Hepatocyte (in vitro differentiated cells): ENCODE data around the gene PCDHB11. TPM values are rescaled to one million over a fixed set of nuclear protein-coding genes. Genes with fewer than 3 reads are reported as not detected.
"Not testable (repeated sequence)": the region's sequence is repeated elsewhere in the genome, so short reads cannot be mapped to it uniquely, and the experiment has no call there.

Experiments used
- DNase-seq: peaks from one replicate; pipeline ENCODE4 v3.0.0-alpha.2; 2016; ENCODE audit warnings: low spot score
- H2AFZ ChIP-seq: fragments of 200-600 bp; sonication (generic); 2 replicates; pipeline ENCODE4 v1.6.0; 2016; ENCODE audit warnings: antibody characterized with exemption, mild to moderate bottlenecking
- H3K27ac ChIP-seq: fragments of 200-600 bp; sonication (generic); 2 replicates; pipeline ENCODE4 v1.5.1; 2016; ENCODE audit warnings: mild to moderate bottlenecking
- H3K27me3 ChIP-seq: fragments of 200-600 bp; sonication (generic); 2 replicates; pipeline ENCODE4 v1.6.1; 2016
- H3K36me3 ChIP-seq: fragments of 200-600 bp; sonication (generic); replicated peaks from 2 replicates; pipeline ENCODE4 v1.5.1; 2016; ENCODE audit warnings: low read depth; ENCODE audit not compliant: insufficient read depth
- H3K4me1 ChIP-seq: fragments of 200-600 bp; sonication (generic); 2 replicates; pipeline ENCODE4 v1.5.1; 2016; ENCODE audit warnings: mild to moderate bottlenecking, moderate library complexity; ENCODE audit not compliant: insufficient read depth
- H3K4me2 ChIP-seq: fragments of 200-600 bp; sonication (generic); 2 replicates; pipeline ENCODE4 v1.6.0; 2016
- H3K4me3 ChIP-seq: fragments of 200-600 bp; sonication (generic); 2 replicates; pipeline ENCODE4 v1.5.1; 2016; ENCODE audit warnings: mild to moderate bottlenecking
- H3K79me2 ChIP-seq: fragments of 200-600 bp; sonication (generic); 2 replicates; pipeline ENCODE4 v1.6.0; 2017; ENCODE audit warnings: mild to moderate bottlenecking
- H3K9me2 ChIP-seq: fragments of 200-600 bp; sonication (generic); replicated peaks from 2 replicates; pipeline ENCODE4 v1.6.0; 2017; ENCODE audit warnings: mild to moderate bottlenecking; ENCODE audit not compliant: insufficient read depth
- H3K9me3 ChIP-seq: fragments of 200-600 bp; sonication (generic); 2 replicates; pipeline ENCODE4 v1.5.1; 2016; ENCODE audit warnings: low read depth, mild to moderate bottlenecking
- H4K20me1 ChIP-seq: fragments of 200-600 bp; sonication (generic); 2 replicates; pipeline ENCODE4 v1.6.0; 2016; ENCODE audit warnings: mild to moderate bottlenecking; ENCODE audit not compliant: insufficient read depth, poor library complexity, severe bottlenecking
- CTCF ChIP-seq: fragments of 200-600 bp; sonication (generic); IDR thresholded peaks from 2 replicates; pipeline ENCODE4 v1.5.1; 2016; ENCODE audit warnings: antibody characterized with exemption, mild to moderate bottlenecking; ENCODE audit not compliant: poor library complexity
- EZH2 ChIP-seq: fragments of 200-600 bp; sonication (generic); IDR thresholded peaks from 2 replicates; pipeline ENCODE4 v1.6.1; 2016; ENCODE audit warnings: antibody characterized with exemption, mild to moderate bottlenecking, borderline replicate concordance
- EZH2phosphoT487 ChIP-seq: fragments of 200-600 bp; sonication (generic); IDR thresholded peaks from one replicate; pipeline ENCODE4 v1.6.1; 2018; ENCODE audit warnings: antibody characterized with exemption, mild to moderate bottlenecking, low read depth, moderate library complexity; ENCODE audit not compliant: unreplicated experiment, severe bottlenecking
- WGBS: methylation state at CpG from one replicate; pipeline ENCODE4 v1.1.6; 2016; ENCODE audit warnings: low lambda C conversion rate; ENCODE audit errors: missing lambda C conversion rate; 5-methylcytosine and 5-hydroxymethylcytosine counted together
- polyA plus RNA-seq: library from polyadenylated mRNA; unstranded; fragments of >200 nt; fragmentation: Nextera tagmentation; extraction: Ambion mirVana; gene quantifications from 2 replicates; pipeline ENCODE4 v1.2.1, GENCODE V29; 2016
- total RNA-seq: library from RNA; depleted of rRNA; stranded (reverse); fragments of >200 nt; gene quantifications from 2 replicates; pipeline ENCODE4 v1.2.3, GENCODE V29; 2014

The PCDHB11 gene
- total and polyA plus RNA-seq, 2 experiments from 2014 or later, result 1.8 to 2.1 TPM

GRCh38 chr5:141208478-141208877 lies 9.1 kb downstream of the PCDHB11 start, which contains the start of gene PCDHB12:
PCDHB12 (plus strand) TSS chr5:141208719; CDS start chr5:141208908, 189 bp downstream.
- Histone ChIP-seq H3K27ac (no peak within 1 kb of the TSS), H3K79me2 (no peaks in the 10 kb centered on the region), H4K20me1 (no peaks in the 10 kb centered on the region), H3K9me3 (no peaks in the 10 kb centered on the region), H3K4me2 (no peak within 1 kb of the TSS), H3K4me3 (no peak within 1 kb of the TSS), H3K36me3 (no peaks in the 10 kb centered on the region), H3K9me2 (no peaks in the 10 kb centered on the region), H3K27me3 (no peaks in the 10 kb centered on the region), H2AFZ (no peak within 1 kb of the TSS), H3K4me1 (no peaks in the 10 kb centered on the region)
- WGBS, result 68% methylated on average over 11 of the region's 11 CpGs
- TF ChIP-seq CTCF (no peak), EZH2 (no peak), EZH2phosphoT487 (no peak)
- no peak for DNase-seq

- not testable (repeated sequence) for H2AFZ ChIP-seq, H3K36me3 ChIP-seq, H4K20me1 ChIP-seq, H3K4me2 ChIP-seq, H3K9me3 ChIP-seq, H3K79me2 ChIP-seq, H3K27ac ChIP-seq, DNase-seq, H3K9me2 ChIP-seq, H3K4me1 ChIP-seq, H3K4me3 ChIP-seq, H3K27me3 ChIP-seq
- WGBS, result 96% methylated on average over 26 of the region's 39 CpGs
Measured at GRCh38 chr5:141210281-141210680, 10.9 kb downstream of the PCDHB11 start.

- not testable (repeated sequence) for H3K27ac ChIP-seq, H3K4me1 ChIP-seq, H3K4me2 ChIP-seq, H4K20me1 ChIP-seq, H3K9me2 ChIP-seq, H2AFZ ChIP-seq, H3K36me3 ChIP-seq, DNase-seq, H3K79me2 ChIP-seq, H3K4me3 ChIP-seq, H3K9me3 ChIP-seq, H3K27me3 ChIP-seq
- WGBS, result 100% methylated on average over 5 of the region's 27 CpGs
Measured at GRCh38 chr5:141210849-141211248, 11.4 kb downstream of the PCDHB11 start.

GRCh38 chr5:141213656-141214339 lies 14.4 kb downstream of the PCDHB11 start, which contains the start of gene PCDHB13:
PCDHB13 (plus strand) TSS chr5:141213919; CDS start chr5:141214124, 205 bp downstream.
- not testable (repeated sequence) for H3K9me2 ChIP-seq, H3K4me1 ChIP-seq, H3K4me3 ChIP-seq, H3K27ac ChIP-seq, H3K79me2 ChIP-seq, H3K9me3 ChIP-seq, H3K4me2 ChIP-seq, H3K36me3 ChIP-seq, H3K27me3 ChIP-seq, H2AFZ ChIP-seq, H4K20me1 ChIP-seq
- TF ChIP-seq CTCF, result peak; percentile 14
- peak; percentile 14 for DNase-seq
- WGBS, result 42% methylated on average over 16 of the region's 18 CpGs

- 95% methylated on average over 12 of the region's 12 CpGs for WGBS
- not testable (repeated sequence) for H3K9me3 ChIP-seq
Measured at GRCh38 chr5:141214583-141214982, 15.2 kb downstream of the PCDHB11 start.

GRCh38 chr5:141215504-141215903 lies 16.1 kb downstream of the PCDHB11 start:
- H3K9me2 ChIP-seq, H4K20me1 ChIP-seq, H3K4me1 ChIP-seq, H3K79me2 ChIP-seq, H3K9me3 ChIP-seq, H3K4me3 ChIP-seq, H3K4me2 ChIP-seq, H3K36me3 ChIP-seq, DNase-seq, H3K27me3 ChIP-seq, H3K27ac ChIP-seq, H2AFZ ChIP-seq: not testable (repeated sequence)
- WGBS, result 93% methylated on average over 16 of the region's 40 CpGs

More at GRCh38 chr5:141214583-141214982, 15.2 kb downstream of the PCDHB11 start:
- not testable (repeated sequence) for H3K4me3 ChIP-seq, H4K20me1 ChIP-seq, H3K4me1 ChIP-seq, H3K79me2 ChIP-seq, H3K36me3 ChIP-seq, H3K4me2 ChIP-seq, DNase-seq, H3K9me2 ChIP-seq, H3K27me3 ChIP-seq, H2AFZ ChIP-seq, H3K27ac ChIP-seq

GRCh38 chr5:141216035-141216434 lies 16.6 kb downstream of the PCDHB11 start:
- not testable (repeated sequence) for H3K36me3 ChIP-seq, H4K20me1 ChIP-seq, H3K27me3 ChIP-seq, DNase-seq, H3K4me2 ChIP-seq, H3K9me2 ChIP-seq, H3K9me3 ChIP-seq, H3K27ac ChIP-seq, H3K4me3 ChIP-seq, H3K4me1 ChIP-seq, H2AFZ ChIP-seq, H3K79me2 ChIP-seq
- 98% methylated on average over 16 of the region's 26 CpGs for WGBS
